LNCaP clone FGC (cell line): Measurements from ENCODE around the gene GALNTL6.

ENCODE experiments used
- DNase-seq: peaks from one replicate; pipeline ENCODE4 v3.0.0-alpha.2; 2011; ENCODE audit warnings: low read depth
- H3K4me3 ChIP-seq: 2 replicates; pipeline ENCODE4 v1.5.1; 2011; ENCODE audit warnings: mild to moderate bottlenecking, low read depth, low read length, control low read depth
- CTCF ChIP-seq: IDR thresholded peaks from 2 replicates; pipeline ENCODE4 v1.5.1; 2012; ENCODE audit warnings: mild to moderate bottlenecking; ENCODE audit not compliant: control insufficient read depth, insufficient read depth; ENCODE audit errors: extremely low read depth

Gene GALNTL6

GRCh38 chr4:172232966-172233365 is 419.8 kb downstream of the GALNTL6 start:
- TF ChIP-seq CTCF, result peak; percentile 20; the same call in 1 of the 2 replicates
- DNase-seq, result no peak
- no peak overlapping the region for H3K4me3 ChIP-seq

- no peak for TF ChIP-seq CTCF
- DNase-seq, result no peak
- H3K4me3 ChIP-seq, result no peak overlapping the region
Observed at GRCh38 chr4:172243551-172243950, 430.3 kb downstream of the GALNTL6 start.

GRCh38 chr4:172245516-172245915 is 432.3 kb downstream of the GALNTL6 start:
- peak; percentile 81 for DNase-seq
- H3K4me3 ChIP-seq, result no peak overlapping the region
- TF ChIP-seq CTCF, result no peak

- no peak overlapping the region for H3K4me3 ChIP-seq
- DNase-seq, result no peak
- TF ChIP-seq CTCF, result no peak
Observed at GRCh38 chr4:172253409-172253808, 440.2 kb downstream of the GALNTL6 start.

- DNase-seq, result no peak
- no peak for TF ChIP-seq CTCF
- no peak overlapping the region for H3K4me3 ChIP-seq
Observed at GRCh38 chr4:172256820-172257219, 443.6 kb downstream of the GALNTL6 start.

GRCh38 chr4:172270397-172270796 is 457.2 kb downstream of the GALNTL6 start:
- no peak for TF ChIP-seq CTCF
- no peak overlapping the region for H3K4me3 ChIP-seq
- peak; percentile 1 for DNase-seq

GRCh38 chr4:172287117-172287516 is 473.9 kb downstream of the GALNTL6 start:
- TF ChIP-seq CTCF, result no peak
- no peak overlapping the region for H3K4me3 ChIP-seq
- DNase-seq, result no peak
